HG02885 (cell line): ENCODE results near the gene LRTM2.

ENCODE experiments used
- ATAC-seq: cut with Tn5 transposase; IDR thresholded peaks from one replicate; pipeline ENCODE4 v1.9.1; 2021; ENCODE audit warnings: mild to moderate bottlenecking; ENCODE audit not compliant: unreplicated experiment, poor library complexity

Gene LRTM2

GRCh38 chr12:1857086-1857485 lies 36.7 kb downstream of the LRTM2 start:
- ATAC-seq, result no peak

- ATAC-seq, result no peak
Measured at GRCh38 chr12:1857821-1858220, 37.5 kb downstream of the LRTM2 start.

- ATAC-seq, result no peak
Measured at GRCh38 chr12:1858456-1858855, 38.1 kb downstream of the LRTM2 start.

GRCh38 chr12:1859643-1860042 lies 39.3 kb downstream of the LRTM2 start:
- no peak for ATAC-seq

- no peak for ATAC-seq
Measured at GRCh38 chr12:1862973-1863372, 42.6 kb downstream of the LRTM2 start.

GRCh38 chr12:1863823-1864222 lies 43.5 kb downstream of the LRTM2 start:
- no peak for ATAC-seq

GRCh38 chr12:1864456-1864855 lies 44.1 kb downstream of the LRTM2 start:
- no peak for ATAC-seq

- no peak for ATAC-seq
Measured at GRCh38 chr12:1864867-1865266, 44.5 kb downstream of the LRTM2 start.

GRCh38 chr12:1865284-1865866 lies 45.0 kb downstream of the LRTM2 start:
- no peak for ATAC-seq

GRCh38 chr12:1869145-1869544 lies 48.8 kb downstream of the LRTM2 start:
- ATAC-seq, result no peak

GRCh38 chr12:1870086-1870485 lies 49.7 kb downstream of the LRTM2 start:
- no peak for ATAC-seq

- ATAC-seq, result no peak
Measured at GRCh38 chr12:1870998-1871917, 50.9 kb downstream of the LRTM2 start.

GRCh38 chr12:1872001-1872400 lies 51.6 kb downstream of the LRTM2 start:
- no peak for ATAC-seq

- no peak for ATAC-seq
Measured at GRCh38 chr12:1872448-1872847, 52.1 kb downstream of the LRTM2 start.

- no peak for ATAC-seq
Measured at GRCh38 chr12:1873531-1874510, 53.5 kb downstream of the LRTM2 start.

- no peak for ATAC-seq
Measured at GRCh38 chr12:1875608-1876007, 55.2 kb downstream of the LRTM2 start.

- no peak for ATAC-seq
Measured at GRCh38 chr12:1876086-1876485, 55.7 kb downstream of the LRTM2 start.

GRCh38 chr12:1877169-1877878 lies 57.0 kb downstream of the LRTM2 start:
- no peak for ATAC-seq

GRCh38 chr12:1878214-1878613 lies 57.8 kb downstream of the LRTM2 start:
- no peak for ATAC-seq

- no peak for ATAC-seq
Measured at GRCh38 chr12:1878695-1879094, 58.3 kb downstream of the LRTM2 start.
